GM21717 (cell line): ENCODE data around the gene STOM.
A peak's percentile ranks its signal among the peaks of the same experiment; 100 is the strongest.
"Not testable (repeated sequence)": the region's sequence is repeated elsewhere in the genome, so short reads cannot be mapped to it uniquely, and the experiment has no call there.

Experiments used
- ATAC-seq: cut with Tn5 transposase; IDR thresholded peaks from one replicate; pipeline ENCODE4 v1.9.1; 2021; ENCODE audit warnings: mild to moderate bottlenecking, moderate library complexity; ENCODE audit not compliant: unreplicated experiment

The STOM gene, protein sequence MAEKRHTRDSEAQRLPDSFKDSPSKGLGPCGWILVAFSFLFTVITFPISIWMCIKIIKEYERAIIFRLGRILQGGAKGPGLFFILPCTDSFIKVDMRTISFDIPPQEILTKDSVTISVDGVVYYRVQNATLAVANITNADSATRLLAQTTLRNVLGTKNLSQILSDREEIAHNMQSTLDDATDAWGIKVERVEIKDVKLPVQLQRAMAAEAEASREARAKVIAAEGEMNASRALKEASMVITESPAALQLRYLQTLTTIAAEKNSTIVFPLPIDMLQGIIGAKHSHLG

DNA sequence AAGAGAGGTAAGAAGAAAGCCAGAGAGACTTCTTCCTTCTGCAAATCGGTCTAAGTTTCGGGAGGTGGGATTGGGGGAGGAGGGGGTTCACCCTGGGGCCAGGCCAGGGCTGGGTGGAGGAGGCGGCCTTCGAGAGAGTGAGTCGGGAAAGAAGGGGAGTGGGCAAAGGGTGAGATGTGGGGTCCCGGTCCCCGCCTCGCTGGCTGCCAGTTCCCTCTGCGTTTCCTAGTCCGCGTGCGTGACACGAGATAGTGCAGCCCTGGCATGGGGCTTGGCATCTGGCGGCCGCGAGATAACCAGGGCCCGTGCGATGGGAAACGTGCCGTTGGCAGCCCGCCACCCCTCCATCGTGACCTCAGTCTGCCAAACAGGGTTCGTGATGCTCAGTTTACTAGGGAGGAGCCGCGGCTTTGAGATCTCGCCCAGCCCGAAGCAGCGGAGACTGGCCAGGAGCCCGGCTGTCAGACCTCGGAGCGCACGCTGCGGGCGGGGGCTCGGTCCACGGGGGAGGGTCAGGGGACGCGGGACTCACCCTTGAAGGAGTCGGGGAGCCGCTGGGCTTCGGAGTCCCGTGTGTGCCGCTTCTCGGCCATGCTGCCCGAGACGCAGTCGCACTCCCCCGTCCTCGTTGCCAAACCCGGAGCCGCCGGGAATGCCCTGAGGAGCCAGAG is at the start of gene STOM:
TSS of gene STOM (minus strand) at position 656 of the 671 bp plus-strand sequence. CDS start at position 593, 63 bp downstream.
- peak; percentile 59 for ATAC-seq

DNA sequence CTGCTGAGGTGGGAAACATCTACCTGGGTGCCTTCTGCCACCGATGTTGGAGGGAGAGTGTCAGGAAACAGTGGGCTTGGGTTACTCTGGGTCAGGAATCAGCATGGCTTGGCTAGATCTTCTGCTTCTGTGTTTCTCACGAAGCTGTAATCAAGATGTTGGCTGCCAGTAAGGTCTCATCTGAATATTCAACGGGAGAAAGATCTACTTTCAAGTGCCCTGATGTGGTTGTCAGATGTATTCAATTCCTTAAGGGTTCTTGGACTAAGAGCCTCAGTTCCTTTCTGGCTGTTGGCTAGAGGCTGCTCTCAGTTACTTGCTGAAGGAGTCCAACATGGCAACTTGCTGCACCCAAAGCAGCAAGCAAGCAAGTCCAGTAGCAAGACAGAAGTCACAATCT is 41.9 kb upstream of the STOM start:
- ATAC-seq = no peak

DNA sequence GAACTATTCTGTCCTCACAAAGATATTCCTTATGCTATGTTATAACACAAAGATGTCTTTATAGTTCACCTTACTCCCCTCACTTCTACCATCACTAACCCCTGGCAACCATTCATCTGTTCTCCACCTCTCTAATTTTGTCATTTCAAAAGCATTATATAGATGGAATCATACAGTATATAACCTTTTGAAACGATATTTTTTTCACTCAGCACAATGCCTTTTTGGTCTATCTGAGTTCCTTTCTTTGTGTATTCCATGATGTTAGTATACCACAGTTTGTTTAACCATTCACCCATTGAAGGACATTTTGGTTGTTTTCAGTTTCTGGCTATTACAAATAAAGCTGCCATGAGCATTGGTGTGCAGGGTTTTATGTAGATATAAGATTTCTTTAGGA is 35.8 kb upstream of the STOM start:
- no peak for ATAC-seq

DNA sequence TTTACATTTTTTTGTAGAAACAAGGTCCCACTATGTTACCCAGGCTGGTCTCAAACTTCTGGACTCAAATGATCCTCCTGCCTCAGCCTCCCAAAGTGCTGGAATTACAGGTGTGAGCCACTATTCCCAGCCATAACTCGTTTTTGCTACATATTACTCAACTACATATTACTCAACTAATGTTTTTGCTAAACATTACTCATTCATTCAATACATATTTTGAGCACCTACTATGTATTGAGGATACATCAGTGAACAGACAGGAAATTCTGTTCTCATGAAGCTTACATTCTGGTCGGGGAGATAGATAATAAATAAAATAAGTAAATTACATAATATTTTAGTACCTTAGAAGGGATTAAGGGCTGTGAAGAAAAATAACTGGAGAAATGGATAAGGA is 34.9 kb upstream of the STOM start:
- no peak for ATAC-seq

DNA sequence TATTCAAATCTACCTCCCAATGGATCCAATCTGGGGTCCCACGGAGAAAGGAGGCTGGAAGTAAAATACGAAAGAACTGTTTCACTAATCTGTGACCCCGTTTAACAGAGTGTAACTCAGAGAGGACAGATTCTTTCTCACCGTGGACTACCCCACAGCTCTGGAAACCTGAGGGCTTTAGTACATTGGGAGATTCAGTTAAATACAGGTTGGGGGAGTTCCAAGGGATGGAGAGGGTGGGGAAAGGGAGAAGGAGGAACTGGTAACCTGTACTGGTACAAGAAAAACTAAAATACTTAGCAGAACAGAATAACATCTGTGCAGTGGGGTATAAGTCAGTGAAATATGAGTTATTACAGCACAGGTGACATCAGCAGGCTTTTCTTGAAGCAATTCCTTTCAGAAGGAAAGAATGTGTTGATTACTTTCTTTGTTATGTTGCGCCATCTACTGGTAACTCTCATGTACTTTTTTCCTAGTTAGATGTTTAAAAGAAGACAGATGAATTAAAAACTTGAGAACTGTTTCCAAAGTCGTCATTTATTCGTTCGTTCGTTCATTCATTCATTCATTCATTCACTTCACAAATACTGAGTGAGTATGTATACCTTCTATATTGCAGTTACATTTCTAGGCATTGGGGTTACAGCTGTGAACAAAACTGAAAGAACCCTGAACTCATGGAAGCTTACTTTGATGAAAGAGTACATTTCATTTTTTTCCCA is 30.0 kb upstream of the STOM start:
- no peak for ATAC-seq

DNA sequence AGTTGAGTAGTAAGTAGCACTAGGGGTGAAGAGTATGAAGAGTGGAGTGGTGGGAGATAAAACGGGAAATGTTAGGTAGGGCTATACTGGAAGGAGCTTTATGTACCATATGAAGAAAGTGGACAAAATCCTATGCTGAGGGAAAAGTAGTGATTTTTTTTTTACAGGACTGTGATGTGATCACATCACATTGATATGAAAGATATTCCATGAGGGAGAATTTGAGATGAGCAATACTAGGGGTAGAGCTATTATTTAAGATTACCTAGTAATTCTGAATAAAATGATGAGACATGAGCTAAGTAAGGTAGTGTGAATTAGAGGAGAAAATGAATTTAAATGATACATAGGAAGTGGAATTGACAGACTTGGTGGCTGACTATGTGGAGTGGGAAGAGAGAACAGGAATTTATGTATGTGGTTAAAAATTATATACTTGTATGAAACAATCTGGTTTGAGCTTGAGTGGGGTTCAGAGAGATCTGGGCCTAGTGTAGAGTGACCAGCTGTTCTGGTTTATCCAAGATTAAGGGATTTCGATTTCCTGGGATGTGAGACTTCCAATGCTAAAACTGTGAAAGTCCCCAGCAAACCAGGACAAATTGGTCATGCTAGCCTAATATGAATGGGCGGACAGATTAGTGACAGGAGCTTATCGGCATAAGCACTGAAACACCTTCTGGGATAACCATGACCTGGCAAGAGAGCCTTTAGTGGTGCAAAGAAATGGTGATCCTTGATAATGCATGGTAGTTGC is 29.3 kb upstream of the STOM start:
- ATAC-seq = no peak

DNA sequence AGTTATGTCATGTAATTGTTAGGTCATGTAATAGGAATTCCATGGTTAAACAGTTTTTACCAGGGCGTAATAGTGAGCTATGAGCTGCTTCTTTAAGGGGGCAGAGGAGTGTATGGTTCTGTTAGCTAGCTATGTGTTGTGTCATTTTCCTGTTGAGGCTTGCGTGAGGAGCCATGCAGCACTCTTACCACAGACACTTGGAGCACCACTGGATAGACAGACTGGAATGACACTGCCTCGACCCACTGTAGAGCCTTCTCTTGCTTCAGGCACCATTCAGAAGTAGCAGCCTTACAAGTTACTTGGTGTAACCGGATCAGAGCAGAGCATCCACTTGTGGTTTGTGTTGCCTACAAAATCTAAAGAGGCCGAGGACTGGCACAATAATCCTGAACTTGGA is 28.3 kb upstream of the STOM start:
- ATAC-seq = no peak

DNA sequence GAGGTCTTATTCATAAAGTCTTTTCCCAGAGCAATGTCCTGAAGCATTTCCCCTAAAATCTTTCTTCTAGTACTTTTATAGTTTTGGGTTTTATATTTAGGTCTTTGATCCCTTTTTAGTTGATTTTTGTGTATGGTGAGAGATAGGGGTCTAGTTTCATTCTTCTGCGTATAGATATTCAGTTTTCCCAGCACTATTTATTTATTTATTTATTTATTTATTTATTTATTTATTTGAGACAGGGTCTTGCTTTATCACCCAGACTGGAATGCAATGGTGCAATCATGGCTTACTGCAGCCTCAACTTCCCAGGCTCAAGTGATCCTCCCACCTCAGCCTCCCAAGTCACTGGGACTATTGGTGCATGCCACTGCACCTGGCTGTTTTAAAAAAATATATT is 27.2 kb upstream of the STOM start:
- ATAC-seq = not testable (repeated sequence)

DNA sequence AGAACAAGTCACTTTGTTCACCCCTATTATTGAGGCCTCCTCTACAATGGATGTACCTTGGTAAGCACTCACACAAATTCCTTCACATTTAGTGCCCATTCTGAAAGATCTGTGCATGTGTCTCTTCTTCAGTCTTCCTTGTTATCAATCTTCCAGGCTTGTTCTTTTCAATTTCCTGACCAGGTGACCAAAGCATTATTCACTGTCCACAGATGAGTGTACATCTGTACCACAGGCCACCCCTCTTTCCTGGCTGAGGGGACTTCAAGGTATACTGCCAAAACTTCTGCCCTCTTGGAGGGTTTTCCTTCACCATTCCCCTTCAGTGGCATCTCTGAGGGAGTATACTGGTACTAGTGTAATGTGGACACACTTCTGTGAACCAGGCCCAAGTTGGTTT is 25.5 kb upstream of the STOM start:
- ATAC-seq = no peak

DNA sequence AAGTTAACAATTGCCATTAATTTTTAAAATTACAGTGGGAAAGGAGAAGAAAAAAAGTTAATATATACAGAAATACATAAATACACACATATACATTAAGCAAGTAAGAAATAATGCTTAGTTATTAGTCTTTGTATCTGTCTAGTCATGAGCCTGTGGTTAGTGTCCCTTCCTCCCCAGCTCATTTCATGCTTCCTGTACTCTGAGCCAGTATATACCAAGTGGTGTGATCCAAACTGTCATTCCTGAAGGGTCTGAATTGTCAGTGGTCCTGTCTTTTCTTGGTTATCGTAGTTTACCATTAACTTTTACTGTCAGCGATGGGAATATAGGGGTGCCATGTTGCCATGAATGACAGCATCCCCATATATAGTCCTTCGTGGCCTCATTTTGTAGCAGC is 24.2 kb upstream of the STOM start:
- no peak for ATAC-seq

DNA sequence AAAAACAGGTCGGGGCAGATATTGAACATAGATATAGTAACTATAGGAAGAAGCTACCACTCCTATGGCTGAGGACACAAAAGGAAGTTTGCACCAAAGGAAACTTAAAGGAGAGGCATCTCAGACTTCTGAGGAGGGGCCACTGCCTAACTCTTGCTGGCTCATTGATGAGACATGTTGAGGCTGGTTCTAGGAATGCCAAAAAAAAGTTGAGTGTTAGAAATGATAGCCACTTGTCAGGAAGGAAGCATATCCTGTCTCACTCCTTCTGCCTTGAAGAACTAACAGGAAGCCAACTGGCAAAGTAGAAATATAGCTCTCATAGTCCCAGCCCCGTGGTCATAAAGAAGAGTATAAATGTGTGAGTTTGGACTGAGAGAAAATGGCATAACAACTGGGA is 23.3 kb upstream of the STOM start:
- no peak for ATAC-seq

DNA sequence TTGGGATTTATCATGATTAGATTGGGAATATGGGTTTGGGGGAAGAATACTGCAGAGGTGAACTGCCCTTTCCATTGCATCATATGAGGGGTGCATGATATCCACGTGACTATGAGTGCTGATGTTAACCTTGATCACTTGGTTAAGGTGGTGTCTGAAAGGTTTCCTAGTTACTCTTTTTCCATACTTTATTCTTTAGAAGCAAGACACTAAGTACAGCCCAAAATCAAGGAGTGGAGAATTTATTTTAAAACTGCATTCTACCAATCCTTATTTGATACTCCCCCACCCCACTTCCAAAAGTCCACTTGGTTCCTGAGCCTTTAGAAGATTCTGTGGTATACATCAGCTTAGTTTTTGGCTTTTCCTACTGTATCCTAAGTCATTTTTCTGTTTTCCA is 20.3 kb upstream of the STOM start:
- ATAC-seq = no peak

DNA sequence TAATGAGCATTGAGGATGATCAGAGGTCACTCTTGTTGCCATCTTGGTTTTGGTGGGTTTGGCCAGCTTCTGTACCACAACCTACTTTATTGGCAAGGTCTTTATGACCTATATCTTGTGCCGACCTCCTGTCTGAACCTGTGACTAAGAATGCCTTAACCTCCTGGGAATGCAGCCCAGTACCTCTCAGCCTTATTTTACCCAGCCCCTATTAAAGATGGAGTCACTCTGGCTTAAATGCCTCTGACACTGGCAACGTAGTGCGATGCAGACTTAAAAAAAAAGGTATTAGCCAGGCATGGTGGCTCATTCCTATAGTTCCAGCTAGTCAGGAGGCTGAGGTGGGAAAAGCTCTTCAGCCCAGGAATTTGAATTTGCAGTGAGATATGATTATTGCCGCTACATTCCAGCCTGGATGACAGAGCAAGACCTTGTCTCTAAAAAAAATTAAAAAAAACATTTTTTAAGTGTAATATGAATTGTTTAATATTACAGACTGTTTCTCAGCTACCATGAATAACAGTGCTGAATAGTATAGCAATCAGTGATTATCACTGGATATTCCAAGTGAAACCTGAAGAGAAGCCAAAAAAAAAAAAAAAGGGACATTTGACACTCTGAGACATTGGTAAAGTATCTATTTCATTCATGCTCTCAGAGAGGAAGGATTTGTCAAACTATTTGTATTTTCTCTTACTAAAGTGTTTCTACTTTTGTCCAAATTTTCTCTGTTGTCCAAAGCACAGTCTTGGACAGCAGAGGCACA is 18.3 kb upstream of the STOM start:
- no peak for ATAC-seq

DNA sequence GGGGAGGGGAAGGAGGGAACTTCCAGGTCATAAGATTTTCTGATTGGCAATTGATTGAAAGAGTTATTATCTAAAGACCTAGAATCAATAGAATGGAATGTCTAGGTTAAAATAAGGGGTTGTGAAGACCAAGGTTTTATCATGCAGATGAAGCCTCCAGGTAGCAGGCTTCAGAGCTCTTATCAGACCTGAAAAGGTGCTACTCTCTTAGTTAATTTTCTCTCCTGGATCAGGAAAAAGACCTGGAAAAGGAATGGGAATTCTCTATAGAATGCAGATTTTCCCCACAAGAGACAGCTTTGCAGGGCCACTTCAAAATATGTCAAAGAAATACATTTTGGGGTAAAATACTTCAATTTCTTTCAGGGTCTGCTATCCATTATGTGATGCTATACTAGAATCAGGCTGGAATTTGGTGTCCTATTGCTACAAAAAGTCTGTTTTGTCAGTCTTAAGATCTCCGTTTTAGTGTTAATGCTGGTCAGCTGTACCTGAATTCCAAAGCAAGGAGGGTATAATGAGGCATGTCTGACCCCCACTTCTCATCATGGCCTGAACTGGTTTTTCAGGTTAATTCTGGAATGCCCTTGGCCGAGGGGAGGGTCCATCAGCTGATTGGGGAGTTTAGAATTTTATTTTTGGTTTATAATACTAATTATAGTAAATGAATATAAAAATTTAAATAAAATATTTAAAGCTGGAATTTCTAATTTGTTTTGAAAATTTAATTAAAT is 16.6 kb upstream of the STOM start:
- ATAC-seq = no peak

DNA sequence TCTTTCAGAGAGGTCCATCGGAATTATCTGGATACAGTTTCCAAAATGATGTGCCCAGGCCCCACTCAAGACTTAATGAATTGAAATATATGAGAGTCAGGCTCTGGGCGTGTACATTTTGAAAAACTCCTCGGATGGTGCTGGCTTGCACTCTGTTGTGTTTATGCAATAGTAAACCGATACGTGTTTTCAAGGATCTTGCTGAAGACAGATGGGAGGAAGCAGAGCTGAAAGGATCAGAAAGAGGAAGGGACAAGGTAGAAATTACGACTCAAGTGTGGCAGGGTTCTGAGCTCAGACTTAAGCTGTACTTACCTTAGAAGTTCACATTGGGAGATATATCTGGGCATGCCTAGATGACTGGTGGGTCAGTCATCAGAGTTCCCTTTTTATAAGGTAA is 13.7 kb upstream of the STOM start:
- no peak for ATAC-seq

DNA sequence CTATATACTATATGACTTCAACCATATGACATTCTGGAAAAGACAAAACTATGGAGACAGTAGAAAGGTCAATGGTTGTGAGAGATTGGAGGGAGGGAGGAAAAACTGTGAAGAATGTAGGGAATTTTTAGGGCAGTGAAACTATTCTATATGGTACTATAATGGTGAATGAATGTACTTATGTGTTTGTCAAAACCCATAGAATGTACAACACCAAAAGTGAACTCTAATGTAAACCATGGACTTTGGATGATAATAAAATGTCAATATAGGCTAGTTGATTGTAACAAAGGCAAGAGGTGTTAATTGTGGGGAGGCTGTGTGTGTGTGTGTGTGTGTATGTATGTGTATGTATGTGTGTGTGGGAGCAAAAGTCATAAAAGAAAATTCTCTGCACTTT is 10.8 kb upstream of the STOM start:
- ATAC-seq = no peak

DNA sequence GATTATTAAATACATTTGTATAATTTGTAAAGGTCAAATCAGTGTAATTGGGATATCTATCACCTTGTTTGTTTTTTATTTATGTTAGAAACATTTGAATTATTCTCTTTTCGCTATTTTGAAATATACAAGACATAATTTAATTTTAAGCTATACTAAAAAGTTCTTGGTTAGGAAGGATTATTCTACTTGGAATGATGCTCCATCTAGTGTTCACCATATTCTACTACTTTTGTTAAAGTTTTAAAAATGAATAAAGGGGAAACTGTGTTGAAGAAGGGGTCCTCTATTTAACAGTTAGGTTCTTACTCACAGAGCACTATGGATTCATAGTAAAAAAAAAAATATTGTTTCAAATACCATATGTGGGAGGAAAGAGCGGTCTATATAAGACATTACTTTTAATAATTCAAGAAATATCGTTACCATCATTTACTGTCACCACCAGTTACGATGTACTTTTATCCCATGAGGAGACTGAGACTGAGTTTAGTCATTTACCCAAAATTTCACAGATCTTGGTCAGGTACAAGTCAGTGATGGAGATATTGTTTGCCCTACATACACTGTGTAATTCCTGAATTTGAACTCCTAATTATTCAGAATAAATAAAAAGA is 6.3 kb upstream of the STOM start:
- no peak for ATAC-seq

DNA sequence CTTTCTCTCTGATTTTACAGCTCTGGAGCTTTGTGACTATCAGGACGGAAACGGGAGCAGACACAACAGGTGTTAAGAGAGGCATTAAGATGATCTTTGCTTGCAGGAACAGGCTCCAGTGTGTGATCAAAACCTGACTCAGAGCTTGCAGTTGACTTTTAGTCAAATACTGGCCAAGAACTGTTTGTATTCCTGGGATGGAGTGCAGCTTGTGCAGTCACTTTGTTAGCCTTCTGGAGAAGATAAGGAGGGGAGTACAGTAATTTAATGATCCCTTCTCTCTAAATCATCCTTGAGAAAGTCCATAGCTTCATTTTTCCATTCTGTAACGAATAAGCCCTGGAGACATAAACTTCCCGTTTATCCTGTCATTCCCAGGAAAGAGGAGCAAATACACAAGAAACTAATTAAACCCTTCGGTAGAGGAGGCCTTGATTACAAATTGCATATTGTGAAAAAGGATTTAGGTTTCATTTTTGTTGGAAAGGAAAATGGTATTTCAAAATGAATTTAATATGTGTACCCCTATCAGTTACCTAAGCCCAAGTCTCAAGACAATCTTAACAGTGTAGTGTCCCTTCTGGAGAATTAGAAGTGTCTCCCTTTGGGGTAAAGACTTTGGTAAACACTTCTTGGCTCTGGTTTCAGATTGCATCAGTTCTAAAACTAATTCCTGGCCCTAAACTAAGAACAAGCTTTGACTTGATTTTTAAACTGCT is 3.1 kb upstream of the STOM start:
- ATAC-seq = no peak
